ENCODE results near the gene TANGO6.
"Not testable (repeated sequence)": the region's sequence is repeated elsewhere in the genome, so short reads cannot be mapped to it uniquely, and the experiment has no call there.

The TANGO6 gene

DNA sequence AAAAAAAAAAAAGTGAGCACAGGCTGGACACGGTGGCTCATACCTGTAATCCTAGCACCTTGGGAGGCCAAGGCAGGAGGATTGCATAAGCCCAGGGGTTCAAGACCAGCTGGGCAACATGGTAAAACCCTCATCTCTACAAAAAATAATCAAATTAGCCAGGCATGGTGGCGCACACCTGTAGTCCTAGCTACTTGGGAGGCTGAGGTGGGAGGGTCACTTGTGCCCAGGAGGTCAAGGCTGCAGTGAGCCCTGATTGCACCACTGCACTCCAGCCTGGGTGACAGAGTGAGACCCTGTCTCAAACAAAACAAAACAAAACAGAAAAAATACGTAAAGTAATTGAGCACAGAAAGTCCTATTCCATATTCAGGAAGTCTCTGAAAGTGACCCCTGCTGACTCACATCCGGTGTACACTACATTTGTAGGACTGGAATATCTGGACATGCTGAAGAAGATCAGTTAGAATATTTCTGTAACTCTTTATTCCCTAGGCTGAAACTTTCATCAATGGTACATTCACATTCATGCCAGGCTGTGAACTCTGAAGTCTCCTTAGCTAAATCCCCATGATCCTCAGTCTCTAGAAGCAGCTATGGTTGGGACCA lies 196.1 kb downstream of the TANGO6 start:
- Histone ChIP-seq H3K27ac (ENCODE audit: low read depth, low read length) (no peak overlapping the region), H3K36me3 (ENCODE audit: control insufficient read depth, insufficient read depth, low read length) (peaks cover 3% of the 10 kb centered on the region), H3K9ac (ENCODE audit: low read length) (no peak overlapping the region), H3K4me3 (ENCODE audit: low read length) (no peak overlapping the region), H3K4me1 (ENCODE audit: control insufficient read depth, insufficient read depth, low read length) (no peaks in the 10 kb centered on the region), H3K27me3 (ENCODE audit: control insufficient read depth, insufficient read depth, low read length) (no peaks in the 10 kb centered on the region)

DNA sequence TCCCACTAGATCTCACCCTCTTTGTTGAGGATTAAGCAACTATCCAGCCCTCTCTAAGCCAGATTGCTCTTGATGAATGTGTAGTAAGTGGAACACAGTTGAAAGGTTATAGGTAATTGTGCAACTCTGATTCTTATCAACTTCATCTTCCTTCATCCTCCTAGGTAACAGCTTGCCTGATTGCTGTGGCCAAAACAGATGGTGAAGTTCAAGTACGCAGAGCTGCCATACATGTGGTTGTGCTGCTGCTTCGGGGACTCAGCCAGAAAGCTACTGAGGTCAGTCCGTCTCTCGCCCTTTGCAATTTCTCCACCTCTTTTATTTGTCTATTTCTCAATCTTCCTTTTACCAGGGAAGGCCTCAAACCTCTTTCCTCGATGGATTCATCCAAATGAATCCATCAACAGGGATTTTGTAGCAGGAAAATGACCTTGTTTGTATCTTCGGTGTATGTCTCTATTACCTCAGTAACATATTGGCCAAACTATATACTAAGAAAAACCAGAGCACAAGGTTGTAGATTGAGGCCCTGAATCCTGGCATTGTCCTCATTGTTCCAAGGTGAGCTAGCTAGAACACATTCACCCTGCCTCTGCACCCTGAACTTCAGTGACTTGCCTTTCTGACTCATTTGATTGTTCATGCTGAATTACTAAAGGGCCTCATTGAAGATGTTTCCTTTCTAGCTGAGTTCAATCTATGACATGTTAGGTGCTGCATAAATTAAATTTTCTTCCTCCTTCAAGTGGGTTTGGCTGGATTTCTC lies 197.0 kb downstream of the TANGO6 start:
- H3K27me3 ChIP-seq (ENCODE audit: control insufficient read depth, insufficient read depth, low read length): no peaks in the 10 kb centered on the region
- H3K9ac ChIP-seq (ENCODE audit: low read length): no peak overlapping the region
- H3K4me3 ChIP-seq (ENCODE audit: low read length): no peak overlapping the region
- no peaks in the 10 kb centered on the region for H3K4me1 ChIP-seq (ENCODE audit: control insufficient read depth, insufficient read depth, low read length)
- H3K27ac ChIP-seq (ENCODE audit: low read depth, low read length): no peak overlapping the region
- peaks cover 3% of the 10 kb centered on the region for H3K36me3 ChIP-seq (ENCODE audit: control insufficient read depth, insufficient read depth, low read length)

DNA sequence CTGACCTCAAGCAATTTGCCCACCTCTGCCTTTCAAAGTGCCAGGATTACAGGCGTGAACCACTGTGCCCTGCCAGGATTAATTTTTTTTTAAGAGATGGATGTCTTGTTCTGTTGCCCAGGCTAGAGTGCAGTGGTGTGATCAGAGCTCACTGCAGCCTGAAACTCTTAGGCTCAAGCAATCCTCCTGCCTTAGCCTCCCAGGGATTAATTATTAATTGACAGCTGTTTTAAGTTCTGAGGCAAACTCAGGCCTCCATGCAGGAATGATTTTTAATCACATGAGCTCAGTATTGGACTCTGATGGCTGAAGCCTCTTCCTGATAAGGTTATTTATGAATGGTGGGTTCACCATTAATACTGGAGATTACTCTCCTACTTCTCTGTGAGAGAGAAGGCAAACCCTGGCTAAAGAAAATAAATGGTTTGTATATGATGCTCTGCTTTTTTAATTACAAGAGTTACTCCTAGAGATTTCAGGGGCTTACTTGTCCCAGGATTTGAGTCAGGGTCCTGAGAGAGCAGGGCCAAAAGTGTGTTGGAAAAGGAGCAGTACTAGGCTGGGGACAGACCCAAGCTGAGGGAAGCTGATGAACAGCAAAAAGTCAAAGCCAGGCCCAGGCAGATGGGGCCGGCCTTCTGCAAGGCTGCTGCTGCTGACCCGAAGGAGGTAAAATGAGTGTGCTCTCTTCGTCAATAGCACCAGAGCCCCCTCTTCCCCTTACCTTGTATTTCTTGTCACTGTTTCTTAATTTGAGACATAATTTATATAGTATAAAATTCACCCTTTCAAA lies 205.2 kb downstream of the TANGO6 start:
- no peaks in the 10 kb centered on the region for H3K4me1 ChIP-seq (ENCODE audit: control insufficient read depth, insufficient read depth, low read length)
- no peaks in the 10 kb centered on the region for H3K36me3 ChIP-seq (ENCODE audit: control insufficient read depth, insufficient read depth, low read length)
- H3K27ac ChIP-seq (ENCODE audit: low read depth, low read length): no peak overlapping the region
- no peak overlapping the region for H3K9ac ChIP-seq (ENCODE audit: low read length)
- no peaks in the 10 kb centered on the region for H3K27me3 ChIP-seq (ENCODE audit: control insufficient read depth, insufficient read depth, low read length)
- no peak overlapping the region for H3K4me3 ChIP-seq (ENCODE audit: low read length)

DNA sequence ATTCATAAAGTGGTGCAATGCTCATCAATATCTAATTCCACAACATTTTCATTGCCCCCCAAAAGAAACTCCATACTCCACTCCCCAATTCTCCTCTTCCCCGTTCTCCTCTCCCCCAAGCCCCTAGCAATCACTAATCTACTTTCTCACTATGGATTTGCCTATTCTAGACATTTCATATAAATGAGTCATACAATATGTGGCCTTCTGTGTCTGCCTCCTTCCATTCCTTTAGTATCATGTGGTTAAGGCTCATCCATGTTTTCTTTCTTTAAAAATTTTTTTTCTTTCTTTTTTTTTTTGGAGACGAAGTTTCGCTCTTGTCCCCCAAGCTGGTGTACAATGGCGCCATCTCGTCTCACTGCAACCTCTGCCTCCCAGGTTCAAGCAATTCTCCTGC lies 205.8 kb downstream of the TANGO6 start:
- no peaks in the 10 kb centered on the region for H3K4me1 ChIP-seq (ENCODE audit: control insufficient read depth, insufficient read depth, low read length)
- H3K27me3 ChIP-seq (ENCODE audit: control insufficient read depth, insufficient read depth, low read length): no peaks in the 10 kb centered on the region
- no peak overlapping the region for H3K4me3 ChIP-seq (ENCODE audit: low read length)
- H3K27ac ChIP-seq (ENCODE audit: low read depth, low read length): no peak overlapping the region
- H3K9ac ChIP-seq (ENCODE audit: low read length): no peak overlapping the region
- H3K36me3 ChIP-seq (ENCODE audit: control insufficient read depth, insufficient read depth, low read length): no peaks in the 10 kb centered on the region

DNA sequence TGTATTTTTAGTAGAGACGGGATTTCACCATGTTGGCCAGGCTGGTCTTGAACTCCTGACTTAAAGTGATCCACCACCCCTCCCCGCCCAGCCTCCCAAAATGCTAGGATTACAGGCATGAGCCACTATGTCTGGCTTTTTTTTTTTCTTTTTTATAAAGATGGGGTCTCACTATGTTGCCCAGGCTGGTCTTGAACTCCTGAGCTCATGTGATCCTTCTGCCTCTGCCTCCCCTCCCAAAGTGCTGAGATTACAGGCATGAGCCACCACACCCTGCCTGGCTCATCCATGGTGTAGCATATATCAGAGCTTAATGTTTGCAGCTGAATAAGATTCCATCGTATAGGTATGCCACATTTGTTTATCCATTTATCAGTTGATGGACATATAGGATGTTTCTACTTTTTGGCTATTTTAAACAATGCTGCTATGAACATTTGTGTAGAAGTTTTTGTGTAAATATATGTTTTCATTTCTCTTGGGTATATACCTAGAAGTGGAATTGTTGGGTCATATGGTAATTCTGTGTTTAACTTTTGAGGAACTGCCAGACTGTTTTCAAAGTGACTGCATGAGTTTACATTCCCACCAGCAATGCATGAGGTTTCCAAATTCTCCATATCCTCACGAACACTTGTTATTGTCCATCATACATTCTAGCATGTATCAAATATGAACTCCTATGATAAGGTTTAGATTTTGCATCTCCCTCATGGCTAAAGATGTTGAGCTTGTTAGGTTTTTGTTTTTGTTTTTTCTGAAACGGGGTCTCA lies 206.5 kb downstream of the TANGO6 start:
- Histone ChIP-seq H3K4me1 (ENCODE audit: control insufficient read depth, insufficient read depth, low read length) (no peaks in the 10 kb centered on the region), H3K36me3 (ENCODE audit: control insufficient read depth, insufficient read depth, low read length) (no peaks in the 10 kb centered on the region), H3K27me3 (ENCODE audit: control insufficient read depth, insufficient read depth, low read length) (no peaks in the 10 kb centered on the region), H3K9ac (ENCODE audit: low read length) (no peak overlapping the region), H3K27ac (ENCODE audit: low read depth, low read length) (no peak overlapping the region), H3K4me3 (ENCODE audit: low read length) (no peak overlapping the region)

DNA sequence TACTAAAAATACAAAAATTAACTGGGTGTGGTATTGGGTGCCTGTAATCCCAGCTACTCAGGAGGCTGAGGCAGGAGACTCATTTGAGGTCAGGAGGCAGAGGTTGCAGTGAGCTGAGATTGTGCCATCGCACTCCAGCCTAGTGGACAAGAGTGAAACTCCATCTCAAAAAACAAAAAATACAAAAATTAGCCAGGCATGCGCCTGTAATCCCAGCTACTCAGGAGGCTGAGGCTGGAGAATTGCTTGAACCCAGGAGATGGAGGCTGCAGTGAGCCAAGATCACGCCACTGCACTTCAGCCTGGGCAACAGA lies 208.1 kb downstream of the TANGO6 start:
- not testable (repeated sequence) for H3K27me3 ChIP-seq (ENCODE audit: control insufficient read depth, insufficient read depth, low read length); H3K36me3 ChIP-seq (ENCODE audit: control insufficient read depth, insufficient read depth, low read length); H3K4me1 ChIP-seq (ENCODE audit: control insufficient read depth, insufficient read depth, low read length); H3K9ac ChIP-seq (ENCODE audit: low read length); H3K27ac ChIP-seq (ENCODE audit: low read depth, low read length); H3K4me3 ChIP-seq (ENCODE audit: low read length)

DNA sequence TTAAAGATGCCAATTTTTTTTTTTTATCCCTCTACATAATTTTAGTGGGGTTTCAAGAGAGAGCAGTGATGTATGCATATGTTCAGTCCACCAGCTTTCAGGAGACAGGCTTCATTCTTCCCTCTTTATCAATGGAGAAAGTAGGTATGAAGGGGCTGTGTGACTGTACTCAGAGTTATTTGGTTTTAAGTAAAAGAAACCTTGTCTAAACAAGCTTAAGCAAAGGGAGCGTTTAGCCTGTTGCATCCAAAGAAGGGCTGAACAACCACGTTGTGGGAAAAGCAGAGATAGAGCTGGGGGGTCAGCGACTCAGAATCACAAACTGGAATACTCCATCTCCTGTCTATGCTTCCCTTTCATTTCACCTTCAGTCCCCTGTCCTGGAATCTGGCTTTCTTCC lies 211.7 kb downstream of the TANGO6 start:
- Histone ChIP-seq H3K4me3 (ENCODE audit: low read length) (no peak overlapping the region), H3K4me1 (ENCODE audit: control insufficient read depth, insufficient read depth, low read length) (peaks cover 8% of the 10 kb centered on the region), H3K27me3 (ENCODE audit: control insufficient read depth, insufficient read depth, low read length) (no peaks in the 10 kb centered on the region), H3K9ac (ENCODE audit: low read length) (no peak overlapping the region), H3K27ac (ENCODE audit: low read depth, low read length) (no peak overlapping the region), H3K36me3 (ENCODE audit: control insufficient read depth, insufficient read depth, low read length) (no peaks in the 10 kb centered on the region)

DNA sequence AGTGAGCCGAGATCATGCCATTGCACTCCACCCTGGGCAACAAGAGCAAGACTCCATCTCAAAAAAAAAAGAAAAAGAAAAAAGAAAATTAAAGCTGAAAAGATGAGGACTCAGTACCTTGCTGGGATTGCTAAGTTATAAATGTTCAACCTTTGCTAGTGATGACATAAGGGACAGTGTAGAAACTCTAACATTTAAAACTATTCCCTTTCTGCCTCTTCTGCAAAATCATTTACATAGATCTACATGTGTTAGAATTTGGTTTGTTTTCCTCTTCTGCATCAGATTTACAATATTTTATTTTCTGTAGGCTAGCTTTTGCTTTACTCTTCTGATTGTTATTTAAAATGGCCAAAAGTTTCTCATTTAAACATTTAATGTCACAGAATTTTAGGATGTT lies 212.6 kb downstream of the TANGO6 start:
- no peaks in the 10 kb centered on the region for H3K27me3 ChIP-seq (ENCODE audit: control insufficient read depth, insufficient read depth, low read length)
- no peak overlapping the region for H3K27ac ChIP-seq (ENCODE audit: low read depth, low read length)
- H3K9ac ChIP-seq (ENCODE audit: low read length): no peak overlapping the region
- H3K36me3 ChIP-seq (ENCODE audit: control insufficient read depth, insufficient read depth, low read length): no peaks in the 10 kb centered on the region
- H3K4me3 ChIP-seq (ENCODE audit: low read length): no peak overlapping the region
- peaks cover 8% of the 10 kb centered on the region for H3K4me1 ChIP-seq (ENCODE audit: control insufficient read depth, insufficient read depth, low read length)

DNA sequence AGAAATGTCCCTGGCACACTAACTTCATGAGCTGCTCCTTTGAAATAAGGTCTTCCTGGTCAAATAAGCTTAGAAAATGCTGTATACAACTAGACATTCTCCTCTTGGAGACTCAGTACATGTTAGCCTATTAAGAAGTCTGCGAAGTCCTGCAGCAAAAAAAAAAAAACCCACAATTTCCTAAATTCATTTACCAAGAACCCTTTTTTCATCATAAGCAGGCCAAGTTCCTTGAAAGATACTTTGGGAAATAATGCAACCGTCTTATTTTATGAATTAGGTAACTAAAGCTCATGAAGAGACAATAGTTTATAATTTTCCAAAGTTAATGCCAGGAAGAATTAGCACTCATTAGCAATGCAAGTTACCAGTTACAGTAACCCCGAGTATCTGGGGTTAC lies 213.1 kb downstream of the TANGO6 start:
- Histone ChIP-seq H3K36me3 (ENCODE audit: control insufficient read depth, insufficient read depth, low read length) (no peaks in the 10 kb centered on the region), H3K9ac (ENCODE audit: low read length) (no peak overlapping the region), H3K4me3 (ENCODE audit: low read length) (no peak overlapping the region), H3K4me1 (ENCODE audit: control insufficient read depth, insufficient read depth, low read length) (peaks cover 8% of the 10 kb centered on the region), H3K27me3 (ENCODE audit: control insufficient read depth, insufficient read depth, low read length) (no peaks in the 10 kb centered on the region), H3K27ac (ENCODE audit: low read depth, low read length) (no peak overlapping the region)

DNA sequence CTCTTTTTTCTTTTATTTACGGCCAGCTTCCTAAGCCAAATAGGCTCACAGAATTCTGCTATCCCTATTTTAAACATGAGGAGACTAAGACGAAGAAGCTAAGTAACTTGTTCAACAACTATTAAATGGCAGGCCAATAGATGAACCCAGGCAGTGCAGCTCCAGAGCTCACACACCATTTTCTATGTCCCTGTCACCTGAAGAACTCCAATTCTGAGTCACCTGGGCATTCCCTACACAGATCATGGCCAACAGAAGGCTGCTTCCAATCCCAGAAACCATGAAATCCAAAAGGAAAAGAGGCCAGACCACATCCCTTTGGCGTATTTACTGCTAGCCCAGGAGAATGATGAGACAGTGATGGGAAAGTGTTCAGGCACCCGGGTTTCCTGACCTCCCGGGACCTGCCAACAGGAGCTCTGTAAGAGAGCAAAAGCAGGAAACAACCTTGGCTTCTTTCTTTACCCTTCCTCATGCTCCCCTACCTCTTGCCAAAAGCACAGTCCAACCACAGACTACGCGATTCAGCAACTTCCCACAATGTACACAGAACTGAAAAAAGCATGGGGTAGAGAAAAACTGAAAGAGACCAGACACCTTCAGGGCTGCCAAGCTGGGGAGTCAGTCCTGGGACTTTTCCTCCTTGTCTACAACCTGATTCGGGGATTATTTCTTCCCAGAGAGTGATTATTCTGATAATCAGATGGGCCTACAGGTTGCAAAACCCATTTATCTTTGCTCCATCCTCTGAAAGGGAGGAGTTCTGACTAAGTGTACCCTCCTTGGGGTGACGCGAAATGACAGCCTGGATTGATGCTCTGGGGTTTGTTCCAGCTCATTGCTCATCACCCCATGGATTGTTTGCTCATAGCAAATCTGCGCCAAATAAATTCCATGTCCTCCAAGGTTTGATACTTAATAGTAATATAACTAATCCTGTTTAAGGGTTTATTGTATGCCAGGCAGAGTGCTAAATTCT lies 214.4 kb downstream of the TANGO6 start:
- Histone ChIP-seq H3K9ac (ENCODE audit: low read length) (no peak overlapping the region), H3K27ac (ENCODE audit: low read depth, low read length) (peak overlapping the region; percentile 59), H3K4me3 (ENCODE audit: low read length) (no peak overlapping the region), H3K27me3 (ENCODE audit: control insufficient read depth, insufficient read depth, low read length) (no peaks in the 10 kb centered on the region), H3K4me1 (ENCODE audit: control insufficient read depth, insufficient read depth, low read length) (peaks cover 8% of the 10 kb centered on the region), H3K36me3 (ENCODE audit: control insufficient read depth, insufficient read depth, low read length) (no peaks in the 10 kb centered on the region)

DNA sequence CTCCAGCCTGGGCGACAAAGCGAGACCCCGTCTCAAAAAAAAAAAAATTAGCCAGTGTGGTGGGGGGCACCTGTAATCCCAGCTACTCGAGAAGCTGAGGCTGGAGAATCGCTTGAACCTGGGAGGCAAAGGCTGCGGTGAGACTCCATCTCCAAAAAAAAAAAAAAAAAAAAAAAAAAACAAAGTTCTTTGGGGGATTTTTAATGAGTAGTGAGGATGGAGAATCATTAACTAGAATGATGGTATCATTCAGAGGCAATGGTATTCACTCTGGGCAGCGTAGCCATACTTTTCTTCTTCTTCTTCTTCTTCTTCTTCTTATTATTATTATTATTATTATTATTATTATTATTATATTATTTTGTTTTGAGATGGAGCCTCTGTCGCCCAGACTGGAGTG lies 220.2 kb downstream of the TANGO6 start:
- not testable (repeated sequence) for H3K4me3 ChIP-seq (ENCODE audit: low read length); H3K4me1 ChIP-seq (ENCODE audit: control insufficient read depth, insufficient read depth, low read length); H3K9ac ChIP-seq (ENCODE audit: low read length); H3K36me3 ChIP-seq (ENCODE audit: control insufficient read depth, insufficient read depth, low read length); H3K27me3 ChIP-seq (ENCODE audit: control insufficient read depth, insufficient read depth, low read length); H3K27ac ChIP-seq (ENCODE audit: low read depth, low read length)
